H1 (cell line): Measurements from ENCODE around the gene BRME1. TPM values are rescaled to one million over a fixed set of nuclear protein-coding genes. Genes with fewer than 3 reads are reported as not detected.

Experiments used
- CTCF ChIA-PET: fragments of 300-600 bp; sonication (Branson Sonifier 250); formaldehyde crosslinking; loops from one replicate; lab custom pipeline; 2021; ENCODE audit not compliant: partially characterized antibody; lab: Charles Lee
- POLR2A ChIA-PET: fragments of 300-600 bp; sonication (Branson Sonifier 250); formaldehyde crosslinking; loops from one replicate; lab custom pipeline; 2021; ENCODE audit warnings: inconsistent platforms; ENCODE audit not compliant: partially characterized antibody; lab: Charles Lee
- DNase-seq, 2 experiments: peaks; one replicate each; pipeline versions ENCODE4 v3.0.0 to v3.0.0-alpha.2; 2010 to 2022; ENCODE audit warnings: low spot score in 2 of 2, low read depth in 1 of 2, mixed read lengths in 1 of 2
- FAIRE-seq: peaks from 2 replicates; lab custom pipeline; 2011; peaks lifted over from hg19 to GRCh38; lab: Jason Lieb, UNC
- H2AFZ ChIP-seq: 2 replicates; pipeline ENCODE4 v1.8.1; 2012; ENCODE audit warnings: low read length, inconsistent platforms
- H2AK5ac ChIP-seq: 2 replicates; pipeline ENCODE4 v1.6.1; 2013; ENCODE audit warnings: low read depth, low read length
- H2BK120ac ChIP-seq: replicated peaks from 2 replicates; pipeline ENCODE3; 2013; ENCODE audit warnings: low read depth, low read length, inconsistent platforms
- H2BK12ac ChIP-seq: 2 replicates; pipeline ENCODE4 v1.6.1; 2013; ENCODE audit warnings: low read depth, low read length
- H2BK15ac ChIP-seq: 2 replicates; pipeline ENCODE4 v1.6.1; 2013; ENCODE audit warnings: low read length
- H2BK20ac ChIP-seq: 2 replicates; pipeline ENCODE4 v1.6.1; 2013; ENCODE audit warnings: low read length
- H2BK5ac ChIP-seq: 2 replicates; pipeline ENCODE4 v1.6.1; 2013; ENCODE audit warnings: low read depth, low read length
- H3K14ac ChIP-seq: 2 replicates; pipeline ENCODE4 v1.6.1; 2013; ENCODE audit warnings: inconsistent platforms; ENCODE audit not compliant: insufficient read length
- H3K18ac ChIP-seq: 2 replicates; pipeline ENCODE4 v1.6.1; 2013; ENCODE audit warnings: low read length; ENCODE audit errors: extremely low read depth
- H3K23ac ChIP-seq: 2 replicates; pipeline ENCODE4 v1.6.1; 2013; ENCODE audit warnings: inconsistent platforms; ENCODE audit not compliant: insufficient read length
- H3K23me2 ChIP-seq: 2 replicates; pipeline ENCODE4 v1.6.1; 2013; ENCODE audit warnings: low read depth, low read length
- H3K27ac ChIP-seq: 2 replicates; pipeline ENCODE4 v1.6.1; 2011; ENCODE audit warnings: low read depth, low read length, inconsistent platforms
- H3K27me3 ChIP-seq, 4 experiments: replicated peaks in 1 of 4; 1 replicate in 1 of 4; 2 replicates in 3 of 4; pipeline versions ENCODE4 v1.6.1 to v1.8.1; 2011 to 2013; ENCODE audit warnings: low read length in 3 of 4, mild to moderate bottlenecking in 3 of 4, inconsistent platforms in 2 of 4, mixed read lengths in 2 of 4, moderate library complexity in 1 of 4; ENCODE audit not compliant: control insufficient read depth in 3 of 4, insufficient read depth in 3 of 4; ENCODE audit errors: extremely low read depth in 1 of 4
- H3K36me3 ChIP-seq, 4 experiments: 2 replicates each; pipeline versions ENCODE4 v1.6.1 to v1.8.1; 2011 to 2013; ENCODE audit warnings: mild to moderate bottlenecking in 4 of 4, low read length in 3 of 4, moderate library complexity in 2 of 4, control low read depth in 1 of 4, inconsistent platforms in 1 of 4; ENCODE audit not compliant: insufficient read depth in 4 of 4, control insufficient read depth in 2 of 4
- H3K4ac ChIP-seq: replicated peaks from 2 replicates; pipeline ENCODE3; 2013; ENCODE audit warnings: low read length, low read depth, mixed read lengths, inconsistent platforms; ENCODE audit not compliant: insufficient read length
- H3K4me1 ChIP-seq, 4 experiments: replicated peaks in 1 of 4; 1 replicate in 1 of 4; 2 replicates in 3 of 4; pipeline versions ENCODE4 v1.6.1 to v1.8.1; 2011 to 2013; ENCODE audit warnings: low read length in 3 of 4, inconsistent platforms in 2 of 4, mixed read lengths in 1 of 4; ENCODE audit not compliant: insufficient read depth in 4 of 4, control insufficient read depth in 3 of 4
- H3K4me2 ChIP-seq, 2 experiments: 2 replicates each; pipeline versions ENCODE4 v1.6.1 to v1.8.1; 2011 to 2013; ENCODE audit warnings: low read depth in 2 of 2, low read length in 2 of 2, control low read depth in 1 of 2, inconsistent platforms in 1 of 2, mild to moderate bottlenecking in 1 of 2; ENCODE audit not compliant: insufficient read depth in 1 of 2
- H3K4me3 ChIP-seq, 4 experiments: fragments of 200-600, 300-600 bp in 1 of 4; sonication (generic), shearing (Covaris generic), sonication (Bioruptor Twin) in 1 of 4; 2 replicates each; pipeline versions ENCODE4 v1.5.1 to v1.8.1; 2011 to 2016; ENCODE audit warnings: low read length in 4 of 4, low read depth in 3 of 4, control low read depth in 2 of 4, inconsistent platforms in 2 of 4, mild to moderate bottlenecking in 2 of 4, mixed read lengths in 1 of 4, moderate library complexity in 1 of 4; ENCODE audit not compliant: insufficient read depth in 2 of 4; ENCODE audit errors: extremely low read depth in 1 of 4
- H3K56ac ChIP-seq: replicated peaks from 2 replicates; pipeline ENCODE3; 2013; ENCODE audit warnings: low read depth, mild to moderate bottlenecking, mixed read lengths, low read length, inconsistent platforms; ENCODE audit not compliant: insufficient read length
- H3K79me1 ChIP-seq: 2 replicates; pipeline ENCODE4 v1.6.1; 2013; ENCODE audit warnings: low read depth, low read length, control low read depth
- H3K79me2 ChIP-seq, 2 experiments: 2 replicates each; pipeline versions ENCODE4 v1.6.1 to v1.8.1; 2012 to 2013; ENCODE audit warnings: low read length in 2 of 2, mild to moderate bottlenecking in 2 of 2, inconsistent platforms in 1 of 2; ENCODE audit not compliant: insufficient read depth in 2 of 2, control insufficient read depth in 1 of 2
- H3K9ac ChIP-seq, 4 experiments: replicated peaks in 1 of 4; 1 replicate in 1 of 4; 2 replicates in 3 of 4; pipeline versions ENCODE4 v1.6.1 to v1.8.1; 2011 to 2013; ENCODE audit warnings: low read depth in 3 of 4, low read length in 3 of 4, control low read depth in 2 of 4, mild to moderate bottlenecking in 2 of 4, moderate library complexity in 2 of 4, inconsistent platforms in 1 of 4; ENCODE audit errors: extremely low read depth in 1 of 4
- H3K9me3 ChIP-seq, 2 experiments: 2 replicates each; pipeline versions ENCODE4 v1.6.1 to v1.8.1; 2012 to 2013; ENCODE audit warnings: mild to moderate bottlenecking in 2 of 2, moderate library complexity in 2 of 2, control low read depth in 1 of 2, inconsistent platforms in 1 of 2, low read depth in 1 of 2, low read length in 1 of 2, mixed read lengths in 1 of 2; ENCODE audit not compliant: insufficient read depth in 2 of 2
- H4K20me1 ChIP-seq, 2 experiments: replicated peaks in 1 of 2; 2 replicates each; pipeline versions ENCODE3 to v1.8.1; 2011 to 2013; ENCODE audit warnings: inconsistent platforms in 2 of 2, low read length in 2 of 2, mild to moderate bottlenecking in 1 of 2; ENCODE audit not compliant: insufficient read depth in 2 of 2, control insufficient read depth in 1 of 2
- H4K5ac ChIP-seq: 2 replicates; pipeline ENCODE4 v1.6.1; 2013; ENCODE audit warnings: low read length, low read depth, mixed read lengths, inconsistent platforms; ENCODE audit not compliant: insufficient read length
- H4K8ac ChIP-seq: 2 replicates; pipeline ENCODE4 v1.8.0; 2013; ENCODE audit warnings: mild to moderate bottlenecking, moderate library complexity, low read length, inconsistent platforms; ENCODE audit not compliant: insufficient read depth; ENCODE audit errors: extremely low read depth
- H4K91ac ChIP-seq: replicated peaks from 2 replicates; pipeline ENCODE3; 2013; ENCODE audit warnings: low read length, mixed read lengths, inconsistent platforms; ENCODE audit not compliant: insufficient read length
- CREB1 ChIP-seq: IDR thresholded peaks from 2 replicates; pipeline ENCODE4 v1.6.1; 2012; ENCODE audit warnings: inconsistent platforms
- CTCF ChIP-seq, 3 experiments: IDR thresholded peaks; 1 replicate in 2 of 3; 2 replicates in 1 of 3; pipeline versions ENCODE4 v1.5.1 to v1.6.1; 2011; ENCODE audit warnings: low read length in 3 of 3, mild to moderate bottlenecking in 3 of 3, inconsistent platforms in 2 of 3, low read depth in 1 of 3, moderate library complexity in 1 of 3; ENCODE audit not compliant: insufficient read depth in 1 of 3; ENCODE audit errors: control extremely low read depth in 1 of 3
- HDAC6 ChIP-seq: IDR thresholded peaks from one replicate; pipeline ENCODE4 v1.7.1; 2012; ENCODE audit warnings: low read depth, mild to moderate bottlenecking, inconsistent platforms, low read length, moderate library complexity
- JUND ChIP-seq: IDR thresholded peaks from 2 replicates; pipeline ENCODE4 v1.6.1; 2011; ENCODE audit warnings: mild to moderate bottlenecking, improper control_type of control experiment, low read length
- RXRA ChIP-seq: IDR thresholded peaks from 2 replicates; pipeline ENCODE4 v1.6.1; 2011; ENCODE audit warnings: low read depth, mild to moderate bottlenecking, low read length, moderate library complexity; ENCODE audit not compliant: insufficient read depth
- SIRT6 ChIP-seq: IDR thresholded peaks from one replicate; pipeline ENCODE4 v1.7.1; 2012; ENCODE audit warnings: low read length, inconsistent platforms
- SP1 ChIP-seq: IDR thresholded peaks from 2 replicates; pipeline ENCODE4 v1.6.1; 2011; ENCODE audit warnings: low read depth, low read length
- WGBS, 2 experiments: shearing (Covaris generic) in 1 of 2; methylation state at CpG; one replicate each; pipeline versions ENCODE4 v1.1.6 to v1.1.7; 2013 to 2015; ENCODE audit warnings: low lambda C conversion rate in 2 of 2, mixed read lengths in 2 of 2, inconsistent platforms in 1 of 2, low coverage in 1 of 2, missing lambda C conversion rate in 1 of 2; ENCODE audit not compliant: insufficient replicate concordance in 2 of 2, insufficient coverage in 1 of 2, insufficient read length in 1 of 2; ENCODE audit errors: extremely low coverage in 1 of 2, missing lambda C conversion rate in 1 of 2; 5-methylcytosine and 5-hydroxymethylcytosine counted together
- polyA plus RNA-seq, 7 experiments: library from polyadenylated mRNA; depleted of rRNA in 3 of 7; stranded (reverse) in 5 of 7; unstranded in 2 of 7; fragments of >200 nt in 5 of 7; fragments of 200-250 nt in 2 of 7; gene quantifications; 1 replicate in 5 of 7; 2 replicates in 1 of 7; 4 replicates in 1 of 7; pipeline versions ENCODE4 v1.2.1 to v1.2.3, GENCODE V29; 2011 to 2013; ENCODE audit warnings: missing spikeins in 2 of 7, mixed read lengths in 2 of 7
- total RNA-seq: library from RNA; stranded (reverse); fragmentation: NEBNext Ultra II Directional; extraction: Animal tissue kit (Norgen Biotek cat#: 25700); gene quantifications from 2 replicates; pipeline ENCODE4 v1.2.1, GENCODE V29; 2021

BRME1 gene
- total and polyA plus RNA-seq, 2 of the 8 experiments (the other 6 are each of a cell fraction or from before 2014, with no cell fraction given) = 4.6 to 4.7 TPM

GRCh38 chr19:13872339-13872694 is 33.6 kb downstream of the BRME1 start:
- no peak overlapping the region for H3K18ac ChIP-seq
- no peak overlapping the region for H2BK5ac ChIP-seq
- no peaks in the 10 kb centered on the region for H3K79me1 ChIP-seq
- no peak overlapping the region for H4K5ac ChIP-seq
- no peak overlapping the region for H4K91ac ChIP-seq
- WGBS, 2 experiments = 33% methylated on average over 5 of the region's 5 CpGs; no CpG with 5 or more reads in 1 of the 2 experiments
- peaks cover 36 to 91% (median 71%) of the 10 kb centered on the region in 4 experiments for H3K27me3 ChIP-seq
- FAIRE-seq (no peak), DNase-seq (no peak)
- H3K56ac ChIP-seq = no peak overlapping the region
- peak overlapping the region in 1 of 4 experiments; percentile 49; a peak in 2 of 8 replicates for H3K4me3 ChIP-seq
- H2BK120ac ChIP-seq = no peak overlapping the region
- ChIA-PET POLR2A (interaction anchor here (0.9 to 1.9 kb wide), 6 partner anchors 9 to 78 kb away, joined by 3 to 5 read pairs (median 4); partner anchors contain the start of gene ZSWIM4), CTCF (interaction anchor here (0.7 to 2.0 kb wide), 10 partner anchors 9 to 176 kb away, joined by 3 to 13 read pairs (median 4); no protein-coding TSS in a partner anchor)
- H4K8ac ChIP-seq = 0 out of 2 replicates have a peak overlapping the region, but pooled peaks have one; percentile 25
- H3K14ac ChIP-seq = no peak overlapping the region
- H3K23ac ChIP-seq = no peak overlapping the region
- H3K4ac ChIP-seq = no peak overlapping the region
- no peak overlapping the region for H3K9ac ChIP-seq
- H3K9me3 ChIP-seq = no peaks in the 10 kb centered on the region
- H2BK12ac ChIP-seq = no peak overlapping the region
- peaks cover 0 to 12% of the 10 kb centered on the region in 2 experiments for H4K20me1 ChIP-seq
- H3K4me2 ChIP-seq = peak overlapping the region in 1 of 2 experiments; percentile 52; a peak in 1 of 4 replicates
- no peaks in the 10 kb centered on the region for H3K36me3 ChIP-seq
- H2BK20ac ChIP-seq = no peak overlapping the region
- no peaks in the 10 kb centered on the region for H3K79me2 ChIP-seq
- H2AFZ ChIP-seq = no peak overlapping the region
- H2AK5ac ChIP-seq = no peak overlapping the region
- H3K23me2 ChIP-seq = no peaks in the 10 kb centered on the region
- H2BK15ac ChIP-seq = no peak overlapping the region
- no peak for TF ChIP-seq RXRA
- no peak for TF ChIP-seq HDAC6
- no peak for TF ChIP-seq SP1
- TF ChIP-seq SIRT6 = no peak
- no peak for TF ChIP-seq CREB1
- no peak for TF ChIP-seq CTCF (IDR thresholded peaks at IDR 0.05; ENCODE audit: control extremely low read depth in 1 of 3, insufficient read depth in 1 of 3, low read depth in 1 of 3, low read length in 3 of 3)
- TF ChIP-seq JUND = no peak
- H3K4me1 ChIP-seq = no peaks in the 10 kb centered on the region; a peak in 2 of 7 replicates
- H3K27ac ChIP-seq = no peak overlapping the region
